HG03442 (cell line): ENCODE results near the gene SLC39A11.

Experiments
- ATAC-seq: cut with Tn5 transposase; IDR thresholded peaks from one replicate; pipeline ENCODE4 v1.9.1; 2021; ENCODE audit warnings: mild to moderate bottlenecking, moderate library complexity; ENCODE audit not compliant: unreplicated experiment

Gene SLC39A11

DNA sequence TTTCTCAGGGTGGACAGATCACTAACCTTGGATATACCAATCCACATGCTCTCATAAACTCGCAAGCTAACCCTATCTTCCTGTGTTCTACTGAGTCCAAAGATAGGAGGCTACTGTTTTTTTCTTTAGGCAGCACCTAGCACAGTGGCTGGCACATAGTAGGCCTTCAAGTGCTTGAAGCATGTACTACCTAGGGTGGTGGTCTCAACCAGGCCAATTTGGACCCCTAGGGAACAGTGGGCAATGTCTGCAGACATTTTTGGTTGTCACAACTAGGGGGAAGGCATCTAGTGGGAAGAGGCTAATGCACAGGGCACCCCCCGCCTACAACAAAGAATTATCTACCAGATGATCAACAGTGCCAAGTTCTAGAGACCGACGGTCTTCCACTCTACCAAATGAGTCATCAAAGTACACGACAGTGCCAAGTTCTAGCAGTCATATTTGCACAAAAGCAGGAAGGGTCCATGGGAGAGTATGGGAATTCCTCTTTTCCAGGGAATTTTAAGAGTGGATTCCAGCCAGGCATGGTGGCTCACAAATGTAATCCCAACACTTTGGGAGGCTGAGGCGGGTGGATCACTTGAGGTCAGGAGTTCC is 390.3 kb downstream of the SLC39A11 start:
- no peak for ATAC-seq

DNA sequence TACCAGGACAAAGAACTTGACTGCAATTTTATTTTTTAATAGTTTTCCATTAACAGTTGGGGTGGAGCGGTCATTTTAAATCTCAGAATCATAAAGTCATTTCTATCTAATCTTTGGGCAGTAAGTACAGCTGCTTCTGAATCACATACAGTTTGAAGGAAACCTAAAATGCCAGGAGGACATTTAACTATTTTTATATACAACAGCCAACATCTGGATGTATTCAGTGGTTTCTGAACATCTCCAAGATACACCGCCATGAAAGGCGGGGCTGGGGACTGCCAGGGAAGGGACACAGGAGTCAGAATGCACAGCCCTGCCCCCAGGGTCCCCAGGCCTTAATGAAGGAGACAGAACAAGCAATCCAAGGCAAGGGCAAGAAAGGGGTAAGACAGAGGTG is 392.3 kb downstream of the SLC39A11 start:
- ATAC-seq: no peak

DNA sequence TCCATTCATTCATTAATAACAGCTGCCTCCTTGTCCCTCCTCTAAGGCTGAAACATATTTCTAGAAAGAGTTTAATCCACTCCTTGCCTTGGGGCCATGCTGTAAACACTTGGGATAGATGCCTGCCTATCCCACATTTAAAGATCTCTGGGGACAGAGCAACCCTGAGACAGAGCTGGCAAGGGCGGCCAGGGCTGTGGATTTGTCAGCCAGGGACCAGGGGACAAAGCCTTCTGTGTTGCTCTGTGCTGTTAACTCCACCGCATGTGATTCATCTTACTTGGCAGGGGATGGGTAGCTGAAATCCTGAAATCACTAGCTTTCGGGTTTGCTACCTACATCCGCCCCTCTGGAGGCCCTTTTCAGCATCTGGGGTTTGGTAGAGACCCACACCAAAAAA is 392.9 kb downstream of the SLC39A11 start:
- no peak for ATAC-seq

DNA sequence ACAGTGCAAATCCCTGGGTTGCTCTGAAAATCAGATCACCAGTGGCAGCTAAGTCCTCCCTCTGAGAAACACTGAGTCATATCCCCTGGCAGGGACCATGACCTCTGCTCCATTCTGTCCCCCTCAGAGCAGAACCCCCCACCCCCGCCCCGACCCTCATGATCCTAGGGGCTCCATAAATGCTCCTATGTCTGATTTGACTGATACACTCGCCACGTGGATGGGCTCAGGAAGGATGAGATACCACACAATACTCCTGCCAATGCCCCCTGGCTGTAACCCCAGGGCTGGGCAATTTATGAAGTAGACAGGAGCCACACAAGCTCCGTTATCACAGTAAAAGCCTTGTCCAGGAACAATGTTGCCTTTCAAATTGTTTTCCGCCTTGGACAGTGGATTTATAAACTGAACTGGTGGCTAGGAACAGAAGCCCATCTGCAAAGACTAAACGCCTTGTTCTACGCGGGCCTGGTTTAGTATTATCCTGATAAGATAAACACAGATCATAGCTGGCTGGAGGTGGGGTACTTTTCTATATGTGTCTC is 394.8 kb downstream of the SLC39A11 start:
- no peak for ATAC-seq

DNA sequence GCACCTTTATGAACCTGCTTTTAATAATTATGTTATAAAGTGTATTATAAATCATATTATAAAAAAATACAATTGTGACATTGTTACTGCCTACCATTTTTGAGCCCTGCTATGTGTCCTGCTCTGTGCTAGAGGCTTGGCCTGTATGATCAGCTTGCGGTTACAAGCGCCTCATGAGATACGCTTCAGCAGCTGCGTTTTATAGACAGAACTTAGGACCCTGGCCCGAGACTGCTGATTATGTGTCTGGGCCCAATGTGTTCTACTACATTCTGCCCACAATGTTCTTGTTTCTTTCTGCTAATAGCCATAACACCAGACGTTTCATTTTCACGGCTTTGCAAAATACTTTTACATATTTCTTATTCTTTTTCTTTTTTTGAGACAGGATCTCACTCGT is 395.8 kb downstream of the SLC39A11 start:
- ATAC-seq: no peak

DNA sequence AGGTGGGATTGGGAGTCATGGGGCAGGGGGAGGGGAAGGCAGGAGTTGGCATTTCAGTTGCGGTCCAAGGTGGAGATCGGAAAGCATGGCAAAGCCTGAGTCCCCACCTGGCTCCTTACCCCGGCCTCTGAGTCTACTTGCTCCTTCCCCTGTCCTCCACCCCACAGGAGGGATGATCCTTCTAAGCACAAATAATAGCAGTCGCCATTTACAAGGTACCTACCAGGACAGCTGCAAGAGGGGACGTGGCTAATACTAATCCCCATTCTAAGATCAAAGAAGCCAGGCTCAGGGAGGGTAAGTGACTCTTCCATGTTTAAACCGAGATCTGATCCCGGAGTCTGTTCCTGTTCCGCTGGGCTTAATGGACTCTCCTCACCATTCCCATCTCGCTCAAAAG is 396.3 kb downstream of the SLC39A11 start:
- no peak for ATAC-seq

DNA sequence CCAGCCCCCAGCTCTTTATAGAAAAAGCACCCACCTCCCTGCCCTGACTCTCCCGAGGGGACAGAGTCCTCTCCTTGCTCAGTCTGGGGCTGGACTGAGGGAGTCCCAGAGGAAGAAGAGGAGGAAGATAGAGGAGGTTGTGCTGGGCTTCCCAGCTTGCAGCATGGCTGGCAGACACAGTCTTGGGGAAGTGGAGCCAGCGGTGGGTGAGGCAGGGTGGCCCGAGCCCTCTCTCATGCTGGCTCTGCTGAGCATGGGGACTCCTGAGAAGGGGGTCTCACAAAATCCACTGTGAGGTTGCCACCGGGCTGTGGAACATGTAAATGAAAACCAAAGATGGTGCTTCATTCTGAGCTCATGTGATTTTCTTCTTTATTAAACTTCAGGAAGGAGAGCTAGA is 398.5 kb downstream of the SLC39A11 start:
- ATAC-seq: no peak

DNA sequence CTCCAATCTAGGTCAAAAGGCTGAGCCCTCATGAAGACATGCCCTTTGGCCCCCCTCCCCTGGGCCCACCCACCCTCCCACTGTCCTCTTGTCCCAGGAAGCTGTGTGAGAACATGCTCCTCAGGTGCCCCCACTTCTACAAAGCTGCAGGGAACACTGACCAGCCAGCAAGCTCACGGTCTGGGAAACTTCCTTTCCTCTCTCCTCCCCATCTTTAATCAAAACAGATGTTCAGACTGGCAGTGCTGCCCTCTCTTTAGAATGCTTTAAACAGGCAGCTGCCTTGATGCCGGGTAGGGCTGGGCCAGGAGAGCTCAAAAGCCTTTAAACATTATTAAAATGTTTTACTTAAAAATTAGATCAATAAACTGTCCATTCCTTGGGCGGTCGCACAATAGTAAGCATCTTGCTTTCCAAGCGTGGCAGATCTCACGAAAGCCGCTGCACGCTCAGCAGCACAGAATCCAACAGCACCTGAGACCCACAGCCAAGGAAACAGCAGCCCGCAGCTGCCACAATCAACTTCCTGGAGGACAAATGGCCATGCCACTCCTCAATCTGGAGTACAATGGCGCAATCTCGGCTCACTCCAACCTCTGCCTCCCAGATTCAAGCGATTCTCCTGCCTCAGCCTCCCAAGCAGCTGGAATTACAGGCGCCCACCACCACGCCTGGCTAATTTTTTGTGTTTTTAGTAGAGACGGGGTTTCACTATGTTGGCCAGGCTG is 399.2 kb downstream of the SLC39A11 start:
- ATAC-seq: no peak

DNA sequence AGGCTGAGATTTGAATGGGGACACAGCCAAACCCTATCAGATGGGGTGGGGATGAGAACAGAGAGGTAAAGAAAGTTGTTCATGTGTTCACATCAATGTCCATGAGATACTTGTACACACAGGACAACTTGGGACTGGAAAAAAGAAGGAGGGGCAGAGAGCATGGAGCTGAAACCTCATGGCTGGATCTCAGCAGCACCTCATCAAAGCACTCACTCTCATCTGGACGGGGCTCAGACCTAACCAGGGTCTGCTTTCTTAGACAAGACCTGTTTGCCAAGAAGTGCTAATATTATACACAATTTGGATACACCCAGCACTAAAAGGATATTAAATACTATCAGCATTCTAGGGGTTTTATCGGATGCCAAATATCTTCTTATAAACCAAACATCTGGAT is 399.8 kb downstream of the SLC39A11 start:
- no peak for ATAC-seq

DNA sequence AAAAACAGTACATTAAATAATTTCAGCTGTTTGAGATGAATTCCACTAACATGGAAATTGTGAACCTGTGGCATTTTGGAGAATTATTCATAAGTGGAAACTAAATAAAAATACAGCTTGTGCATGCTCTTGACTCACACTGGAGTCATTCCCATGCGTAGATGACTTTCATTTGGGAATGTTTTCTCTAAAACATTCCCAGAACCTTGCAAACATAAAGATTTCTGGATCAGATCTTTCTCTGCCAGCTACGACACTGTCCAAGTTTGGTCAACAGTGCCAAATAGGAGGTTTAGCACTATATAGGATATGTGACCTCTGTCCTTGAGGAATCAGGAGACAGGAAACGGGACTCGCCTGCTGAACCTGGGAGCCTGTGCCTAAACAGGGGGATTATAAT is 400.9 kb downstream of the SLC39A11 start:
- ATAC-seq: no peak

DNA sequence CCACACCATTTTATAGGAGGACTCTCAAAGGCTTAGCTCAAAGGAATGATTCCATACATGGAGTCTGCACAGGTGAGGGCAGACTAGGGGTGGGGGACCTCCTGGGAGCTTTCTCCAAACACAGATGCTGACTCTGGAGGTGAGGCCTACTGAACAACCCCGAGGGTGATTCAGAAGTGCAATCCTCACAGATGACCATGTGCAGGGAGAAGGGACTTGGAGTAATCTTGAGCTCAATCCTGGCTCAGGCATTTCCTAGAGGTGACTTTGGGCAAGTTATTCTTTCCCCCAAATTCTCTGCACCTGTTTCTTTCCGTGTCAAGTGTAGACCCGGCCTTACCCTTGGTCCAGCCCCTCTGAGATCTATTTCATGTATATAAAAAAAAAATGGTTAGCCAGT is 401.5 kb downstream of the SLC39A11 start:
- no peak for ATAC-seq

DNA sequence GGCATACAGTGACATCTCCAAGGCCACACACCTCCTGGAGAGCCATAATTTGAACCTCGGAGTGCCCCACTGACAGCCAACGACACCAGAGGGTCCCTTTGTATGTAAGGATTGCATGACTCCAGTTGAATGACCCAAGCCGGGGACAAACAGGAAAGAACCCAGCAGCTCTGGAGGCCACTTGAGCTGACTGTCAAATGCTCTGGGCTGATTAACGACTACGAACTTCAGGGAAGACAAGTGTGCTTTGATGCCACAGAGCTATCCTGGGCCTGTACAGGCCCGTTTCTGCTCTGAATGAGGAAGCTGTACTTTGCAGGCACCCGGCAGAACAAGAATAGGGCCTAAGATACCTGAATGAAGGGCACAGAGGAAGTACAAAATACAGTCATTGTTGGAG is 404.6 kb downstream of the SLC39A11 start:
- ATAC-seq: no peak

DNA sequence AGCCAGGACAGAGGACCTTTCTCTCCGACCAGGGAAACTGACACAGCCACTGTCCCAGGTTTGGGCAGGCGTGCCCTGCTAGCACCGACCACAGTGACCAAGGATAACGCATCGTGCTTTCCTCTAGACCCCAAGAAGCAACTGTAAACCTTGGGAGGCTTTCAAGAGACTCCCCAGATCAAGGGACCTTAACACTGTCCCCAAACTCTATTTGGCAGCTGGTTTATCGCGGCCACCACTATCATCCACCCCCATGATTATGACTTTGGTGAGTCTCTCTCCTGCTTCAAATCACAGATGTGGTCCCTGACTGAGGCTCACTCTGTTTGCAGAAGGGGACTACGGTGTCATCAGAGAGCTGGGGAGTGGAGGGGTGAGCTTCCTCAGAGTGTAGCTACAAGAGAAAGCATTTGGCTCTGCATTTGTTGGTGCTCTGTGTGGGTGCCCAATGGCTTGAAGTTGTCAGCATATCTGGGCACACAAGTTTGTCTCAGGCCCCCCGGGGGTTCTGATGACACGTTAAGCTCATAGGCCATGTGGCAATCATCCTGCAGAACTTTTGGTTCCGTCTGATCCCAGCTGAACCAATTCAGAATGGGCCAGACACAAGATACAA is 408.0 kb downstream of the SLC39A11 start:
- ATAC-seq: no peak

DNA sequence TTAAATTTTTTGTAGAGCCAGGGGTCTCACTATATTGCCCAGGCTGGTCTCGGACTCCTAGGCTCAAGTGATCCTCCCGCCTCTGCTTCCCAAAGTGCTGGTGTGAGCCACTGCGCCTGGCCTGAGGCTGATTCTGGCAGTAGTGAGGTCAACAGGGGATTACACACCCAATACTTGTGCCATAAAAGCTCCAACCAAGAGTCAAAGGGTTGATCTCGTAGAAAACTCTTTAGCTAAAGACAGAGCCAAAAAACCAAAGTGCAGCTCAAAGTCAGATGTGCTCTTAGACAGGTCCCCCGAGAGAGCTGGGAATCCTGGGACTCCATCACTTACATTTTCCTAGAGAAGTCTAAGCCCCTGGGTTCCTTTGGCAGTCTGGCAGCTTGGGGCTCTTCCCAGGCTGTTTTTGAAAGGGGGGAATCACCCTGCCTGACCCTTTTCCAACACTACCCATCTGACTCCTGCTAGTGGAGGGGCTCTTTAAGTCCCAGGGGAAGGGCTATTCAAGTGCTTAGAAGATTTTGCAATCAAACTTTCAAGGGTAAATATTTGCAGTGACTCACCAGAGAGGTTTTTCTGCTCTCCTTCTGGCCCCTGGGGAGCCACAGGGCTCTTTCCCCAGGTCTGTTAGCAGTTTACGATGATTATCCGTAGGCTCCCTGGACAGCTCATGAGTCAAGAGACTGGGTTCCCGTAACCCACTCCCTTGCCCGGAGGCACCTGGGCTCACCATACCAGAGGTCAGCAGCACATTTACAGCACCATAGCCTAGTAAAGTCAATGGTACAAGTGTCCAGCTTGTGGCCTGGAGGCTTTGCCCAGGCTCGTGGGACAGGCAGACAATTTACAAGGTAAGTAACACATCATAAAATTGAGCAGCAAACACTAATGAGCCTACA is 408.7 kb downstream of the SLC39A11 start:
- no peak for ATAC-seq

DNA sequence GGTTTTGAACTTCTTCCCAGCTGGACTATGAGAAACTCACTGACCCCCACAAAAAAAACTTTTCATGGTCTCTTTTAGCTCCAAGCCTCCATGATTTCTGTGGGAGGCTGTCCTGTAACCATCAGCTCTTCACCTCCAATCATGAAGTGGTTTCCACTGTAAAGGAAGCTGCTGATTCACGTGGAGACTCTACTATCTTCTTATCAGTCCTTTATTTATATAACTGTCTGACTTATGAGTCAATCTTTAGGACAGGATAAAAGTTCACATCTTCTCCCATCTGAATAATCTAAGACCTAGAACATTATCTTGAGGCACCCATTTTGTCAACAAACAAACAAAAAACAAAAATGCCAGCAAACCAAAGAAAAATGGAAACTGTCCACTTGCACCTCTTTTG is 409.9 kb downstream of the SLC39A11 start:
- ATAC-seq: no peak

DNA sequence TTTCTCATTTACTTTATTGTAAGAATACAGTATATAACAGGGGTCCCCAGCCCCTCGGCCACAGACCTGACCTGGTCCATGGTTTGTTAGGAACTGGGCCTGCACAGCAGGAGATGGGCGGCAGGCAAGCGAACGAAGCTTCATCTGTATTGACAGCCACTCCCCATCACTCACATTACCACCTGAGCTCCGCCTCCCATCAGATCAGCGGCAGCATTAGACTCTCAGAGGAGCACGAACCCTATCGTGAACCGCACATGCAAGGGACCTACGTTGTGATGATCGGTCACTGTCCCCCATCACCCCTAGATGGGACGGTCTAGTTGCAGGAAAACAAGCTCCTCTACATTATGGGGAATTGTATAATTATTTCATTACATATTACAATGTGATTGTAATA is 410.6 kb downstream of the SLC39A11 start:
- ATAC-seq: no peak

DNA sequence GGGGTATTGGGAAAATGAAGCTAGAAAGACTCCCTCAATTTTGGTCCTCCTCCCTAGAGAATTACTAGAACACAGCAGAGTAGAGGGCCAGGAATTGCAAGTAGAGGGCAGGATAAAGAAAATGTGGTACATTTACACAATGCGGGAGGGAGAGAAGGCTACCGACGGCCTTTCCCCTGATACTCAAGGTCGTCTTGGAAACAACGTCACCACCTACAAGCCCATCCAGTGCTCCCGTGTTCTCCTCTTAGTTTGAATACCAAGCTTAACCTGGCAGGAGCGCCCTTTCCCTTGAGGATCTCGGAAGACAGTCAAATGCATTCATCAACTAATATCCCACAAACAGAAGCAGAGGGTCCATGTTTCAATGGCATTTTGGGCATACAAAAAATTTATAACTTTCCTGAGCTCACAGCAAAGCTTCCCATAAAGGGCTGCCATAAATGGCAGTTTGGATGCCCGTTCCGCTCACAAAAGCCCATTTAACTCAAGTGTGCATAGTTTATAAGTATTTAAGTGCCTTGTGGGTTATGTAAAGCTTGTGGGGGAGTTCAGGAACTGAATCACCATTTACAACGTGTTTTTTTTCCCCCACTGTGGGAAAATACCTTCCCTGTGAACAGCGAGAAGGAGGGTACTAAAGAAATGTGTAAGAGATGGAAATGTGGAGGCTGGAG is 414.6 kb downstream of the SLC39A11 start:
- no peak for ATAC-seq

DNA sequence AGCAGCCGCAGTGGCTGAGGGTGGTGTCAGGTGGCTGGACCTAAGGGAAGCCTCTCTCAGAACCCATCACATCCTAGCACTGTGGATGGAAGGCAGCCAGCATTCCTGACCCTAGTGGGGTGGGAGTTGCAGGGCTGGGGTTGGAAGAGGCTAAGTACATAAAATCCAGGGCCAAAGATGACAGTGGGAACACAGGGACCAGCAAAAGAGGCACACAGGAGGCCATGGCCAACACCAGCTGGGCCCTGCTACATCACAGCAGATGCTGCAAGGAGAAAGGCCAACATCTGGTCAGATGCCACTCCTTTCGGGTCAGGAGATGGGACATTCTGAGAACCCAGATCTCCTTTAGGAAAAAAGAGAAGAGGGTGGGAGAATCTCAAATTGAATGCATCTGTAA is 415.4 kb downstream of the SLC39A11 start:
- ATAC-seq: no peak

DNA sequence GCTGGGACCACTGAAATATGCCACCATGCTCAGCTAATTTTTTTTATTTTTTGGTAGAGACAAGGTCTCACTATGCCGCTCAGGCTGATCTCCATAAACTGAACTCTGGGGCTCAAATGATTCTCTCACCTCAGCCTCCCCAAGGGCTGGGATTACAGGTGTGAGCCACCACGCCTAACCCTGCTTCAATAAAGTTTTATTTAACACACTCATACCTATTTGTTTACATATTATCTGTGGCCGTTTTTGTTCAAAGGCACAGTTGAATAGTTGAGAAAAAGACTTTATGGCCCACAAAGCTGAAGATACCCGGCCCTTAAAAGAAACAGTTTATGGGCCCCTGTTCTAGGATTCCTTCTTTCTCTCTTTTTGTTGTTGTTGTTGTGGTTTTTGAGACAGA is 419.8 kb downstream of the SLC39A11 start:
- no peak for ATAC-seq

DNA sequence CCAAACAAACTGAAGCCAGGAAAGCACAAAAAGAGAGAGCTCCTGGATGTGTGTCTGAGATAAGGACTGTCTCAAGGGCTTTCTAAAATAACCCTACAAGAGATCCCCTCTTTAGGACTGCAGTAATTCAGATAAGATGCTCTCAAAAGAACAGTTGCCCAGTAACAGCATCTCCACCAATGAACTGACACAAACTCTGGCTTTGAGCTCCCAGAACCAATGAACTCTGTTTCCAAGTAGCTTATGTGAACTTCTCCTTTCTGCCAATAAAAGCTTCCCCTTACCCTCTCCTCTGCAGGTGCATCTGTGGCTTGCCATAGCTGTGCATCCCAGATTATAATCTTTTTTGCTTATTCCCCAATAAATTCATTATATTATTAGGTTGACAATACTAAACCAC is 421.5 kb downstream of the SLC39A11 start:
- no peak for ATAC-seq
